Measurements from ENCODE around the gene RAPGEFL1. TPM values are rescaled to one million over a fixed set of nuclear protein-coding genes. Genes with fewer than 3 reads are reported as not detected.
"Not testable (repeated sequence)": the region's sequence is repeated elsewhere in the genome, so short reads cannot be mapped to it uniquely, and the experiment has no call there.

The RAPGEFL1 gene
- total and polyA plus RNA-seq, 2 experiments from 2014 or later: 10.6 to 12.2 TPM

GRCh38 chr17:40139566-40140058 is 37.7 kb upstream of the RAPGEFL1 start:
- Histone ChIP-seq H3K36me3 (peaks cover 19% of the 10 kb centered on the region), H3K4me1 (ENCODE audit: low read depth) (peaks cover 6% of the 10 kb centered on the region), H3K27ac (peak overlapping the region; percentile 98), H3K27me3 (no peaks in the 10 kb centered on the region), H3K9me3 (ENCODE audit: low read depth) (no peaks in the 10 kb centered on the region), H3K4me3 (peak overlapping the region; percentile 50)
- no peak for DNase-seq (ENCODE audit: low read depth in 1 of 2, low spot score in 1 of 2)
- TF ChIP-seq CTCF (IDR thresholded peaks at IDR 0.05; ENCODE audit: low read depth, low read length): no peak

GRCh38 chr17:40143166-40143565 is 34.1 kb upstream of the RAPGEFL1 start:
- H3K4me1 ChIP-seq (ENCODE audit: low read depth); H3K9me3 ChIP-seq (ENCODE audit: low read depth); H3K4me3 ChIP-seq; DNase-seq (ENCODE audit: low read depth in 1 of 2, low spot score in 1 of 2); H3K27me3 ChIP-seq; H3K27ac ChIP-seq: not testable (repeated sequence)
- peaks cover 14% of the 10 kb centered on the region for H3K36me3 ChIP-seq

- DNase-seq (ENCODE audit: low read depth in 1 of 2, low spot score in 1 of 2): no peak
These were observed 31.8 kb upstream of the RAPGEFL1 start for GRCh38 chr17:40145476-40145875.

GRCh38 chr17:40148527-40148926 is 28.7 kb upstream of the RAPGEFL1 start:
- no peak for DNase-seq (ENCODE audit: low read depth in 1 of 2, low spot score in 1 of 2)

More at GRCh38 chr17:40145476-40145875, 31.8 kb upstream of the RAPGEFL1 start:
- Histone ChIP-seq H3K9me3 (ENCODE audit: low read depth) (no peaks in the 10 kb centered on the region), H3K36me3 (peaks cover 25% of the 10 kb centered on the region), H3K4me3 (no peak overlapping the region), H3K27me3 (no peaks in the 10 kb centered on the region), H3K27ac (no peak overlapping the region), H3K4me1 (ENCODE audit: low read depth) (no peaks in the 10 kb centered on the region)
- TF ChIP-seq CTCF (IDR thresholded peaks at IDR 0.05; ENCODE audit: low read depth, low read length): no peak

GRCh38 chr17:40150276-40150675 is 27.0 kb upstream of the RAPGEFL1 start:
- no peak for DNase-seq (ENCODE audit: low read depth in 1 of 2, low spot score in 1 of 2)
- no peak for TF ChIP-seq CTCF (IDR thresholded peaks at IDR 0.05; ENCODE audit: low read depth, low read length)
- H3K4me3 ChIP-seq: no peak overlapping the region
- no peaks in the 10 kb centered on the region for H3K9me3 ChIP-seq (ENCODE audit: low read depth)
- H3K36me3 ChIP-seq: peaks cover 46% of the 10 kb centered on the region
- H3K27ac ChIP-seq: no peak overlapping the region
- no peaks in the 10 kb centered on the region for H3K4me1 ChIP-seq (ENCODE audit: low read depth)
- H3K27me3 ChIP-seq: no peaks in the 10 kb centered on the region

More at GRCh38 chr17:40148527-40148926, 28.7 kb upstream of the RAPGEFL1 start:
- H3K36me3 ChIP-seq: peaks cover 42% of the 10 kb centered on the region
- H3K4me3 ChIP-seq: no peak overlapping the region
- no peaks in the 10 kb centered on the region for H3K9me3 ChIP-seq (ENCODE audit: low read depth)
- H3K4me1 ChIP-seq (ENCODE audit: low read depth): no peaks in the 10 kb centered on the region
- H3K27me3 ChIP-seq: no peaks in the 10 kb centered on the region
- TF ChIP-seq CTCF (IDR thresholded peaks at IDR 0.05; ENCODE audit: low read depth, low read length): no peak
- H3K27ac ChIP-seq: no peak overlapping the region

- H3K27ac ChIP-seq: no peak overlapping the region
- H3K4me3 ChIP-seq: no peak overlapping the region
- DNase-seq (ENCODE audit: low read depth in 1 of 2, low spot score in 1 of 2): no peak
- peaks cover 41% of the 10 kb centered on the region for H3K36me3 ChIP-seq
- no peaks in the 10 kb centered on the region for H3K27me3 ChIP-seq
- no peak for TF ChIP-seq CTCF (IDR thresholded peaks at IDR 0.05; ENCODE audit: low read depth, low read length)
- no peaks in the 10 kb centered on the region for H3K4me1 ChIP-seq (ENCODE audit: low read depth)
- no peaks in the 10 kb centered on the region for H3K9me3 ChIP-seq (ENCODE audit: low read depth)
These were observed 25.8 kb upstream of the RAPGEFL1 start for GRCh38 chr17:40151414-40151963.

All from cardiac muscle cell (in vitro differentiated cells and primary cell).